ENCODE data around the gene MAP7D3. TPM values are rescaled to one million over a fixed set of nuclear protein-coding genes. Genes with fewer than 3 reads are reported as not detected.

Gene MAP7D3
- total and polyA plus RNA-seq, 3 donors from 2014 or later: 14.7 to 44.0 (median 38.2) TPM

GRCh38 chrX:136209751-136210150 is 41.4 kb downstream of the MAP7D3 start:
- no peak overlapping the region for H3K27ac ChIP-seq
- H3K36me3 ChIP-seq (ENCODE audit: low read depth, missing control alignments): no peaks in the 10 kb centered on the region
- no peaks in the 10 kb centered on the region for H3K4me1 ChIP-seq
- no peak for TF ChIP-seq CTCF (IDR thresholded peaks at IDR 0.05)
- TF ChIP-seq POLR2A (IDR thresholded peaks at IDR 0.05): no peak
- H3K4me3 ChIP-seq: no peak overlapping the region
- intact Hi-C loops (cut with DNase I; ENCODE audit: low total_unique reads): no loop called here
- H3K27me3 ChIP-seq: no peaks in the 10 kb centered on the region
- DNase-seq: no peak
- 62 to 72% methylated on average over 9 of the region's 9 CpGs for WGBS, 2 donors
- no peaks in the 10 kb centered on the region for H3K9me3 ChIP-seq

- Histone ChIP-seq H3K4me1 (no peaks in the 10 kb centered on the region), H3K9me3 (no peaks in the 10 kb centered on the region), H3K27ac (no peak overlapping the region), H3K4me3 (no peak overlapping the region), H3K27me3 (no peaks in the 10 kb centered on the region), H3K36me3 (ENCODE audit: low read depth, missing control alignments) (no peaks in the 10 kb centered on the region)
- DNase-seq: peak; percentile 36
- TF ChIP-seq POLR2A (IDR thresholded peaks at IDR 0.05): no peak
- TF ChIP-seq CTCF (IDR thresholded peaks at IDR 0.05): peak; percentile 9 to 44 (median 27)
- 67 to 73% methylated on average over 7 to 28 of the region's 28 CpGs for WGBS, 2 donors
- intact Hi-C loops (cut with DNase I; ENCODE audit: low total_unique reads): no loop called here
Measured at GRCh38 chrX:136209016-136209738, 42.0 kb downstream of the MAP7D3 start.

- Histone ChIP-seq H3K27me3 (no peaks in the 10 kb centered on the region), H3K27ac (no peak overlapping the region), H3K4me3 (no peak overlapping the region), H3K4me1 (no peaks in the 10 kb centered on the region), H3K9me3 (no peaks in the 10 kb centered on the region), H3K36me3 (ENCODE audit: low read depth, missing control alignments) (no peaks in the 10 kb centered on the region)
- WGBS, 2 donors: 100% methylated on average over 1 of the region's 4 CpGs; no CpG with 5 or more reads in 1 of the 2 donors
- no peak for DNase-seq
- TF ChIP-seq POLR2A (IDR thresholded peaks at IDR 0.05) (no peak), CTCF (IDR thresholded peaks at IDR 0.05) (no peak)
- intact Hi-C loops (cut with DNase I; ENCODE audit: low total_unique reads): no loop called here
Measured at GRCh38 chrX:136207546-136207945, 43.7 kb downstream of the MAP7D3 start.

GRCh38 chrX:136206916-136207315 is 44.3 kb downstream of the MAP7D3 start:
- H3K4me3 ChIP-seq: no peak overlapping the region
- no peaks in the 10 kb centered on the region for H3K27me3 ChIP-seq
- 61 to 87% methylated on average over 4 of the region's 6 CpGs for whole genome bisulfite sequencing, 2 donors
- intact Hi-C loops (cut with DNase I; ENCODE audit: low total_unique reads): no loop called here
- H3K36me3 ChIP-seq (ENCODE audit: low read depth, missing control alignments): no peaks in the 10 kb centered on the region
- H3K4me1 ChIP-seq: no peaks in the 10 kb centered on the region
- no peaks in the 10 kb centered on the region for H3K9me3 ChIP-seq
- H3K27ac ChIP-seq: no peak overlapping the region
- TF ChIP-seq POLR2A (IDR thresholded peaks at IDR 0.05) (no peak), CTCF (IDR thresholded peaks at IDR 0.05) (no peak)
- DNase-seq: no peak

GRCh38 chrX:136205882-136206380 is 45.3 kb downstream of the MAP7D3 start:
- TF ChIP-seq CTCF (IDR thresholded peaks at IDR 0.05) (no peak), POLR2A (IDR thresholded peaks at IDR 0.05) (no peak)
- Histone ChIP-seq H3K9me3 (no peaks in the 10 kb centered on the region), H3K36me3 (ENCODE audit: low read depth, missing control alignments) (no peaks in the 10 kb centered on the region), H3K4me1 (no peaks in the 10 kb centered on the region), H3K27ac (no peak overlapping the region), H3K27me3 (no peaks in the 10 kb centered on the region), H3K4me3 (no peak overlapping the region)
- intact Hi-C loops (cut with DNase I; ENCODE audit: low total_unique reads): no loop called here
- 80 to 89% methylated on average over 2 to 7 of the region's 8 CpGs for WGBS, 2 donors
- DNase-seq: no peak
